Cardiac fibroblast (primary cell): ENCODE data around the gene PRKCD.

Source experiments
- DNase-seq, 2 donors: peaks; one replicate each; pipeline versions ENCODE4 v3.0.0 to v3.0.0-alpha.2; 2010; ENCODE audit warnings: low read depth in 2 of 2
- H3K4me3 ChIP-seq, 2 donors: replicated peaks in 1 of 2; 1 replicate in 1 of 2; 2 replicates in 1 of 2; pipeline ENCODE4 v1.5.1; 2011; ENCODE audit warnings: low read depth in 2 of 2, low read length in 2 of 2, mild to moderate bottlenecking in 2 of 2, moderate library complexity in 1 of 2
- CTCF ChIP-seq: IDR thresholded peaks from one replicate; pipeline ENCODE4 v1.5.1; 2011; ENCODE audit warnings: low read depth, mild to moderate bottlenecking, low read length, inconsistent platforms

Gene PRKCD

GRCh38 chr3:53156368-53156834 is 4.6 kb upstream of the PRKCD start:
- no peak overlapping the region for H3K4me3 ChIP-seq
- peak in 1 of 2 donors; percentile 19 for DNase-seq

DNA sequence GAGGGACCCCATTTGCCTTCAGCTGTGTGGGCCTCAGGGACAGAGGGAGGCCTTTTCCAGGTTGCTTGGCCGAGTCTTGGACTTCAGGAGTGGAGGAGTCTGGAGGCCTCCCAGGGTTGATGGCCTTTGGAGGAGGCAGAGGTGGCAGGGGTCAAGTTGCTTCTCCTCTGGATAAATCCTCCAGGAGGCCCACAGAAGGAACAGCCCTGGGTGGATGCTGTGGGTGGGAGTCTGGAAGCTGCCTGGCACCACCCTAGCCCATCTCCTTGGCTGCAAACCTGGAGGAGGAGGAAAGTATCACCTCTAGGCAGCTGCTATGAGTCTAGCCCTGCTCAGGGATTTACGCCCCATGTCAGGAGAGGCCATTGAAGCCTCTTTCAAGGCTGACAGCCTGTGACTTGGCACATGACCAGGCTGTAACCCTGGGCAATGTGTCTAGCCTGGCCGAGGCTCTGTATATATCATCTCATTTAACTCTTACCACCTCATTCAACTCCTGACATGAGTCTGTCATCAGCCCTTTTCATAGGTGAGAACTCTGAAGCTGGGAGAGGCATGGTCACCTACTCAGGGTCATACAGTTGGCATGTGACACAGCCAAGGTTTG is 2.9 kb upstream of the PRKCD start:
- no peak for DNase-seq
- H3K4me3 ChIP-seq: no peak overlapping the region
- TF ChIP-seq CTCF: no peak

More at GRCh38 chr3:53156368-53156834, 4.6 kb upstream of the PRKCD start:
- no peak for TF ChIP-seq CTCF

DNA sequence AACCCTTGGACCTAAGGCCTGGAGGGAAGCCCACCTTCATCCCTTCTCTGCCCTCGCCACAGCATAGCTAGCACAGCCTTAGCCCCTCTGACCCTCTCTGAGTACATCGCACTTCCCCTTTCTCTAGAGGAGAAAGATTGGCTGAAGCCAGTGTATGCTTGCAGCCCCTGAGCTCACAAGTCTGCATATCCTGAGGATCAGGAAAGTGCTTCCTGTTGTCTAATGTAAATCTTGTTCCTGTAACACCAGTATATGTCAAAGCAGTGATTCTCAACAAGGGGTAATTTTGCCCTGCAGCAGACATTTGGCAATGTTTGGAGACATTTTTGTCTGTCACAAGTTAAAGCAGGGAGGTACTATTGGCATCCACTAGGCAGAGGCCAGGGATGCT is 2.2 kb upstream of the PRKCD start:
- TF ChIP-seq CTCF: no peak
- no peak for DNase-seq
- H3K4me3 ChIP-seq: no peak overlapping the region

- H3K4me3 ChIP-seq: no peak overlapping the region
- peak; percentile 7 to 66 for DNase-seq
- no peak for TF ChIP-seq CTCF
These were observed 1.6 kb upstream of the PRKCD start for GRCh38 chr3:53159156-53160060.

DNA sequence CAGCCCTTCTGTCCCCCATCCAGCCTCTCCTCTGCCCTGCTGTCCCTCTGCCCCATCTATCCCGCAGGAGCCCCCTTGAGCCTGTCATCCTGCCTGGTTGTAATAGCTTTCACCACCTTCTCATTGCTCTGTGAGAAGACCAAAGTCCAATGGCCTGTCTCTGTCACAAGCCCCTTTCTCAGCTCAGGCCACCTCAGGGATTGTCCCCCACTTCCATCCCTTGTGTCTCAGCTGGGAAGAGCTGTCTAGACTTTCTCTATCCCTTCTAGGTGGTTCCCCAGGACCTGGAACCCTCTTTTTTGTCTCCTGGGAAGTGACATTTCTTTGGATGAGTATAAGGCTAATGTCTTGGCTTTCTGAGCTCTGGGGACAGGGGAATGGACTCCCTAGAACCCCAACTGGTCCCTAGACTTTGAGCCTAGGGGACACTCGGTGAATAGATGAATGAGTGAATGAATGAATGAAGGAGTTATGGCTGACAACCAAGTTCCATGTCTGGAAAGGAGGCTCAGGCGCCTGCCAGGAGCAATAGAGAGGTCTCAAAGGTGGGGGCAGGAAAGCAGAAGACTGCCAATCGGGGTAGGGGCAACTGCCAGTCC is 849 bp upstream of the PRKCD start:
- peak overlapping the region; percentile 69 to 92 for H3K4me3 ChIP-seq
- no peak for DNase-seq
- TF ChIP-seq CTCF: no peak

DNA sequence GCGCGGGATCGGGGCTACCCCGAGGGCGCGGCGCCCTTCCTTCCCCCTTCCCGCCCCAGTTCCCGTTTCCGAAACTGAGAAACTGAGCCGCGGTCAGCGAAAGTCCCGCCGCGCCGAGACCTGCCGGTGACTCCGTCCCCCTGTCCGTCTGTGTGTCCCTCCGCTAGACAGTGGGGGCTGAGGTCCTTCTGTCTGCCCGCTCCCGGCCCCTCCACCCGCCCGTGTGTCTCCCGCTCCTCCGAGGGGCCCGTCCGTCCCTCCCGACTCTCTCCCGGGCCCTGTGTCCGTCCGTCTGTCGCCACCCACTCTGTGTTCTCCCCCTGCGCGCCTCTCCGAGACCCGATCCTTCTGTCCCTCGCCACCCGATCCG is 426 bp downstream of the PRKCD start:
- TF ChIP-seq CTCF: no peak
- peak overlapping the region; percentile 92 to 97 for H3K4me3 ChIP-seq

More for the DNA sequence above, 426 bp downstream of the PRKCD start:
- DNase-seq: peak in 1 of 2 donors; percentile 3
